GM19397 (cell line): ENCODE data around the gene GAGE1.
"Not testable (repeated sequence)": the region's sequence is repeated elsewhere in the genome, so short reads cannot be mapped to it uniquely, and the experiment has no call there.

ENCODE experiments used
- ATAC-seq: cut with Tn5 transposase; IDR thresholded peaks from one replicate; pipeline ENCODE4 v1.9.1; 2021; ENCODE audit warnings: mild to moderate bottlenecking, moderate library complexity; ENCODE audit not compliant: unreplicated experiment

Gene GAGE1

DNA sequence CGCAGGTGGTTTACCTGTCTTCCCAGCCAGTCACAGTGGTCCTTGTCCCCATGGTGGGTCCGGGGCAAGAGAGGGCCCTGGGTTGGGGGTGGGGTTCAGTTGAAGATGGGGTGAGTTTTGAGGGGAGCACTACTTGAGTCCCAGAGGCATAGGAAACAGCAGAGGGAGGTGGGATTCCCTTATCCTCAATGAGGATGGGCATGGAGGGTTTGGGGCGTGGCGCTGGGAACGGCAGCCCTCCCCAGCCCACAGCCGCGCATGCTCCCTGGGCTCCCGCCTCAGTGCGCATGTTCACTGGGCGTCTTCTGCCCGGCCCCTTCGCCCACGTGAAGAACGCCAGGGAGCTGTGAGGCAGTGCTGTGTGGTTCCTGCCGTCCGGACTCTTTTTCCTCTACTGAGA, at the start of gene GAGE1:
TSS of gene GAGE1 (plus strand) at position 301 of the 400 bp plus-strand sequence. CDS start 1,155 bp downstream, outside the sequence.
- ATAC-seq = not testable (repeated sequence)

DNA sequence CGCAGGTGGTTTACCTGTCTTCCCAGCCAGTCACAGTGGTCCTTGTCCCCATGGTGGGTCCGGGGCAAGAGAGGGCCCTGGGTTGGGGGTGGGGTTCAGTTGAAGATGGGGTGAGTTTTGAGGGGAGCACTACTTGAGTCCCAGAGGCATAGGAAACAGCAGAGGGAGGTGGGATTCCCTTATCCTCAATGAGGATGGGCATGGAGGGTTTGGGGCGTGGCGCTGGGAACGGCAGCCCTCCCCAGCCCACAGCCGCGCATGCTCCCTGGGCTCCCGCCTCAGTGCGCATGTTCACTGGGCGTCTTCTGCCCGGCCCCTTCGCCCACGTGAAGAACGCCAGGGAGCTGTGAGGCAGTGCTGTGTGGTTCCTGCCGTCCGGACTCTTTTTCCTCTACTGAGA, 47.8 kb upstream of the GAGE1 start, which contains the start of gene GAGE12E:
TSS of gene GAGE12E (plus strand) at position 301 of the 400 bp plus-strand sequence. CDS start 1,155 bp downstream, outside the sequence.
- ATAC-seq = not testable (repeated sequence)

DNA sequence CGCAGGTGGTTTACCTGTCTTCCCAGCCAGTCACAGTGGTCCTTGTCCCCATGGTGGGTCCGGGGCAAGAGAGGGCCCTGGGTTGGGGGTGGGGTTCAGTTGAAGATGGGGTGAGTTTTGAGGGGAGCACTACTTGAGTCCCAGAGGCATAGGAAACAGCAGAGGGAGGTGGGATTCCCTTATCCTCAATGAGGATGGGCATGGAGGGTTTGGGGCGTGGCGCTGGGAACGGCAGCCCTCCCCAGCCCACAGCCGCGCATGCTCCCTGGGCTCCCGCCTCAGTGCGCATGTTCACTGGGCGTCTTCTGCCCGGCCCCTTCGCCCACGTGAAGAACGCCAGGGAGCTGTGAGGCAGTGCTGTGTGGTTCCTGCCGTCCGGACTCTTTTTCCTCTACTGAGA, 38.3 kb upstream of the GAGE1 start, which contains the start of gene GAGE12F:
TSS of gene GAGE12F (plus strand) at position 301 of the 400 bp plus-strand sequence. CDS start 1,155 bp downstream, outside the sequence.
- not testable (repeated sequence) for ATAC-seq

DNA sequence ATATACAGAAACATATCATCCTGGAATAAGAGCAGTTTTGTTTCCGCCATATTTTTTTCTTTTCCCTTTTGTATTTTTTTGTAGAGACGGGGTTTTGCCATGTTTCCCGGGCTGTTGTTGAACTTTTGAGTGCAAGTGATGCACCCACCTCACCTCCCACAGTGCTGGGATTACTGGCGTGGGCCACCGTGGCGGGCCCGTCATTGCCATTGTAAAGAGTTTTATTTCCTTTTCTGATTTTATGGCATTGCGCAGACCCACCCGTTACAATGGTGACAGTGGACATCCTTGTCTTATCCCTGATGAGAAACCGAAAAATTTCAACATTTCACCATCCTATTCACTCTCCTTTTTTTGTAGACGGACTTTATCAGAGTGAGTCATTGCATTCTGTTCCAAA, 30.1 kb upstream of the GAGE1 start:
- ATAC-seq = not testable (repeated sequence)

DNA sequence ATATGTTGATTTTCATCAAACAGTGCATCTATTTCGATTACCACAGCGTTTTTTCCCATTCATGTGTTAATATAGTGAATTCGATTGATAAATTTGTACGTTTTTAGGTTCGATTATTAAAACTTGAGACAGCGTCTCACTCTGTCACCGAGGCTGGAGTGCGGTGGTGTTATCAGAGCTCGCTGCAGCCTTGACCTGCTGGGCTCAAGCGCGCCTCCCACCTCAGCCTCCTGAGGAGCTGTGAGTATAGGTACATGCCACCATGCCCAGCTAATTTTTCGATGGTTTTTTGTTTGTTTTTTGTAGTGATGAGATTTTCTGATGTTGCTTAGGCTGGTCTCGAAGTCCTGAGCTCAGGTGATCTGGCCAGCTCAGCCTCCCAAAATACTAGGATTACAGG, 29.7 kb upstream of the GAGE1 start:
- not testable (repeated sequence) for ATAC-seq

GRCh38 chrX:49570100-49570499, 28.7 kb upstream of the GAGE1 start, which contains the start of gene GAGE12G:
Gene GAGE12G, plus strand, starts transcription at chrX:49570400. Its CDS starts 1,155 bp downstream, at chrX:49571555.
- not testable (repeated sequence) for ATAC-seq

DNA sequence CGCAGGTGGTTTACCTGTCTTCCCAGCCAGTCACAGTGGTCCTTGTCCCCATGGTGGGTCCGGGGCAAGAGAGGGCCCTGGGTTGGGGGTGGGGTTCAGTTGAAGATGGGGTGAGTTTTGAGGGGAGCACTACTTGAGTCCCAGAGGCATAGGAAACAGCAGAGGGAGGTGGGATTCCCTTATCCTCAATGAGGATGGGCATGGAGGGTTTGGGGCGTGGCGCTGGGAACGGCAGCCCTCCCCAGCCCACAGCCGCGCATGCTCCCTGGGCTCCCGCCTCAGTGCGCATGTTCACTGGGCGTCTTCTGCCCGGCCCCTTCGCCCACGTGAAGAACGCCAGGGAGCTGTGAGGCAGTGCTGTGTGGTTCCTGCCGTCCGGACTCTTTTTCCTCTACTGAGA, 19.2 kb upstream of the GAGE1 start, which contains the start of gene GAGE12H:
TSS of gene GAGE12H (plus strand) at position 301 of the 400 bp plus-strand sequence. CDS start 1,155 bp downstream, outside the sequence.
- not testable (repeated sequence) for ATAC-seq

- ATAC-seq = not testable (repeated sequence)
Observed at GRCh38 chrX:49589196-49589595, 9.6 kb upstream of the GAGE1 start, which contains the start of gene GAGE2A. Gene GAGE2A, plus strand, starts transcription at chrX:49589496. Its CDS starts 1,155 bp downstream, at chrX:49590651.

GRCh38 chrX:49589769-49590478, 8.9 kb upstream of the GAGE1 start:
- not testable (repeated sequence) for ATAC-seq

DNA sequence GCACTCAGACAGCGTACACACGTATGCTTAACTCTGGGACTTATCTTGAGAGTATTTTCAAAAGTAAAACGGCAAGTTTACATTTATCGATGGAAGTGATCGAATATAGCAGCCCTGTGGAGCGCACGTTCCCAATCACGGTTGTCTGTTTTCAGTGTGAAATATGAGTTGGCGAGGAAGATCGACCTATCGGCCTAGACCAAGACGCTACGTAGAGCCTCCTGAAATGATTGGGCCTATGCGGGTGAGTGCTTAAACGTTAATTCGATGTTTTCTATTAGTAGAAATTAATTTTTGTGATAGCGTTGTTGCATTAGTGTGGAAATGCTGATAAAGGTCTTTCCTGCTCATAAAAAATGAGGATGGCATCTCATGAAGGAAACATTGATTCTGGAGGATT, 8.3 kb upstream of the GAGE1 start:
- ATAC-seq = not testable (repeated sequence)

- no peak for ATAC-seq
Observed at GRCh38 chrX:49610718-49611310, 12.0 kb downstream of the GAGE1 start.

DNA sequence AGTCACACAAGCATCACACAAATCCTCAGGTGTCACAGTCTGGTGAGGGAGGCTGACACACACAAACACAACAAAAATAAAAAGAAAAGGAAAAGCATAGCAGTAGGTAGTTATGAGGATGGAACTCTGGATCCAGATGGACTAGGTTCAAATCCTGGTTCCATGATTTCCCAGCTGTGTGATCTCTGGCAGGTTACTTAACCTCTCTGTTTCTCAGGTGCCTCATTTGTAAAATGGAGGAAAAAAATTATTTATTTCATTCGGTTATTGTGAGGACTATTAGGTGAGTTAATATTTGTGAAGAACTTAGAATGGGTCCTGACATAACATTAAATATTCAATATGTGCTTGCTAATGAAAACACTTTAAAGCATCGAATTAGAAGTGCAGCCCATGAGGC, 19.8 kb downstream of the GAGE1 start:
- no peak for ATAC-seq

GRCh38 chrX:49627086-49627777, 28.4 kb downstream of the GAGE1 start:
- ATAC-seq = no peak

DNA sequence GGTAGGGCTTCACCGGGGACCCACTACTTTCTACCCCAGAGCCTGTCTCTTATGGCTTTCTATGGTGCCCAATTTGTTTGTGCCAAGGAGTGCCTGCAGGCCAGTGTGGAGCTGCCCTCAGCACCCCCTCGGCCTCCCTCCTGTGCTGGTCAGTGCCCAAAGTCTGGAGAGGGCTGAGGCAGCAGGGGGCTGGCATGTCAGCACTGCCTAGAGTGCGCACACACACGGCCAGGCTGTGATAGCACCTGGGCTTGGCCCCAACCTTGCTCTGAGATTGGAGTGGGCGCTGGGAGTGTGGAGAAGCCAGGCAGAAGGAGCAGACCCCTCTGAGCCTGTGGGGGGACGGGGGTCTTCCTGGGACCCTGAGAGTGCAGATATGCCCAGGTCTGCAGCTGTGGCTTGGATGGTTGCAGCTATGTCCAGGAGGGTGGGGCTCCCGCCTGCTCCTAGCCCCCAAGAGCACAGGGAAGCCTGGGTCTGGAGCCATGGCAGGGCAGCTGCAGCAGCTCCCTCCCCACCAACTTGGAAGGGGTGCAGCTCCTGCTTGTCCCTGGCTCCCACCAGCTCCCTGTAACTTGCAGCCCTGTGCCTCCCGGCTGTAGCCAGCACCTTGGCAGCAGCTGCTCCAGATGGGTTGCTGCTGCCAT, 46.3 kb downstream of the GAGE1 start:
- no peak for ATAC-seq

GRCh38 chrX:49656533-49656932, 57.7 kb downstream of the GAGE1 start:
- peak; percentile 63 for ATAC-seq
